Tibial artery (tissue), 4 donors: ENCODE results near the gene SP110.
"Not testable (repeated sequence)": the region's sequence is repeated elsewhere in the genome, so short reads cannot be mapped to it uniquely, and the experiment has no call there.

ENCODE experiments used
- DNase-seq, 2 donors: peaks; one replicate each; pipeline ENCODE4 v3.0.0-alpha.2; 2019
- H3K27ac ChIP-seq, 2 donors: fragments of 200-600 bp; sonication (generic) in 1 of 2; 1 replicate in 1 of 2; 2 replicates in 1 of 2; pipeline ENCODE4 v1.5.1; 2018 to 2019; ENCODE audit warnings: mild to moderate bottlenecking in 1 of 2
- H3K27me3 ChIP-seq, 2 donors: fragments of 200-600 bp; sonication (generic) in 1 of 2; one replicate each; pipeline versions ENCODE4 v1.5.1 to v1.6.0; 2016 to 2019
- H3K36me3 ChIP-seq, 3 donors: fragments of 200-600 bp; sonication (generic) in 2 of 3; one replicate each; pipeline ENCODE4 v1.5.1; 2016 to 2019; ENCODE audit warnings: mild to moderate bottlenecking in 2 of 3
- H3K4me1 ChIP-seq, 4 donors: fragments of 200-600 bp; sonication (generic) in 2 of 4; 1 replicate in 3 of 4; 2 replicates in 1 of 4; pipeline ENCODE4 v1.5.1; 2016 to 2019
- H3K4me3 ChIP-seq, 2 donors: fragments of 200-600 bp; sonication (generic) in 1 of 2; 1 replicate in 1 of 2; 2 replicates in 1 of 2; pipeline ENCODE4 v1.5.1; 2018 to 2019; ENCODE audit warnings: mild to moderate bottlenecking in 2 of 2
- H3K9me3 ChIP-seq, 3 donors: fragments of 200-600 bp; sonication (generic) in 1 of 3; one replicate each; pipeline ENCODE4 v1.5.1; 2016 to 2019
- CTCF ChIP-seq, 2 experiments: fragments of 200-600 bp in 1 of 2; fragments of 450-650 bp in 1 of 2; IDR thresholded peaks; one replicate each; pipeline ENCODE4 v1.5.1; 2017 to 2019; ENCODE audit warnings: antibody characterized with exemption in 2 of 2, mild to moderate bottlenecking in 1 of 2, moderate library complexity in 1 of 2
- intact Hi-C: fragments of 100-400 bp; cut with DNase I; formaldehyde crosslinking; loops from one replicate; pipeline ENCODE4 v1.15.0; 2023; ENCODE audit warnings: low total_unique reads

Gene SP110

GRCh38 chr2:230219419-230220331 is at the start of gene SP110:
Gene SP110, minus strand, starts transcription at chr2:230219984. Its CDS starts 3,057 bp downstream, at chr2:230216927.
- H3K36me3 ChIP-seq = peaks cover 0 to 24% (median 18%) of the 10 kb centered on the region in 3 donors
- peaks cover 0 to 22% (median 11%) of the 10 kb centered on the region in 4 donors for H3K4me1 ChIP-seq
- intact Hi-C loops = no loop called here
- peak within 1 kb of the TSS; percentile 58 to 69 for H3K4me3 ChIP-seq
- peak within 1 kb of the TSS; percentile 73 to 77 for H3K27ac ChIP-seq
- peak; percentile 74 to 89 for DNase-seq
- no peaks in the 10 kb centered on the region for H3K27me3 ChIP-seq
- H3K9me3 ChIP-seq = no peaks in the 10 kb centered on the region
- no peak for TF ChIP-seq CTCF (IDR thresholded peaks at IDR 0.05)

GRCh38 chr2:230268606-230269243 is 48.9 kb upstream of the SP110 start:
- H3K9me3 ChIP-seq = no peaks in the 10 kb centered on the region
- no peaks in the 10 kb centered on the region for H3K36me3 ChIP-seq
- no peaks in the 10 kb centered on the region for H3K4me1 ChIP-seq
- H3K4me3 ChIP-seq = no peak overlapping the region
- no peak for DNase-seq
- no peak overlapping the region for H3K27ac ChIP-seq
- no peaks in the 10 kb centered on the region for H3K27me3 ChIP-seq
- intact Hi-C loops = no loop called here
- TF ChIP-seq CTCF (IDR thresholded peaks at IDR 0.05) = no peak

GRCh38 chr2:230267556-230267955 is 47.8 kb upstream of the SP110 start:
- no peak for DNase-seq
- no peaks in the 10 kb centered on the region for H3K36me3 ChIP-seq
- no peak overlapping the region for H3K4me3 ChIP-seq
- no peaks in the 10 kb centered on the region for H3K4me1 ChIP-seq
- intact Hi-C loops = no loop called here
- H3K9me3 ChIP-seq = no peaks in the 10 kb centered on the region
- H3K27me3 ChIP-seq = no peaks in the 10 kb centered on the region
- TF ChIP-seq CTCF (IDR thresholded peaks at IDR 0.05) = no peak
- no peak overlapping the region for H3K27ac ChIP-seq

- H3K9me3 ChIP-seq = no peaks in the 10 kb centered on the region
- TF ChIP-seq CTCF (IDR thresholded peaks at IDR 0.05) = no peak
- no peak overlapping the region for H3K4me3 ChIP-seq
- no peaks in the 10 kb centered on the region for H3K27me3 ChIP-seq
- no peaks in the 10 kb centered on the region for H3K4me1 ChIP-seq
- no peaks in the 10 kb centered on the region for H3K36me3 ChIP-seq
- no peak for DNase-seq
- no peak overlapping the region for H3K27ac ChIP-seq
- intact Hi-C loops = no loop called here
Observed at GRCh38 chr2:230267059-230267458, 47.3 kb upstream of the SP110 start.

- Histone ChIP-seq H3K9me3 (no peaks in the 10 kb centered on the region), H3K4me1 (no peaks in the 10 kb centered on the region), H3K27me3 (no peaks in the 10 kb centered on the region), H3K27ac (no peak overlapping the region), H3K36me3 (no peaks in the 10 kb centered on the region), H3K4me3 (no peak overlapping the region)
- DNase-seq = no peak
- no peak for TF ChIP-seq CTCF (IDR thresholded peaks at IDR 0.05)
- intact Hi-C loops = no loop called here
Observed at GRCh38 chr2:230266638-230267037, 46.9 kb upstream of the SP110 start.

- intact Hi-C loops, H3K9me3 ChIP-seq, H3K36me3 ChIP-seq, H3K4me3 ChIP-seq, H3K4me1 ChIP-seq, H3K27me3 ChIP-seq, DNase-seq, H3K27ac ChIP-seq: not testable (repeated sequence)
Observed at GRCh38 chr2:230264945-230265344, 45.2 kb upstream of the SP110 start.
